Measurements from ENCODE around the gene DOK6.

The DOK6 gene

GRCh38 chr18:69895066-69896047 lies 494.7 kb downstream of the DOK6 start:
- Mint-ChIP-seq H3K4me3 (no peak overlapping the region), H3K27me3 (ENCODE audit: low read depth) (no peaks in the 10 kb centered on the region), H3K4me1 (no peaks in the 10 kb centered on the region), H3K27ac (no peak overlapping the region), H3K9me3 (no peaks in the 10 kb centered on the region), H3K36me3 (ENCODE audit: low read depth) (no peaks in the 10 kb centered on the region)
- TF ChIP-seq CTCF (IDR thresholded peaks at IDR 0.05; ENCODE audit: unreplicated experiment in 3 of 3) = no peak

GRCh38 chr18:69897397-69898108 lies 496.9 kb downstream of the DOK6 start:
- no peak for TF ChIP-seq CTCF (IDR thresholded peaks at IDR 0.05; ENCODE audit: unreplicated experiment in 3 of 3)
- no peaks in the 10 kb centered on the region for H3K27me3 Mint-ChIP-seq (ENCODE audit: low read depth)
- no peaks in the 10 kb centered on the region for H3K36me3 Mint-ChIP-seq (ENCODE audit: low read depth)
- no peak overlapping the region for H3K27ac Mint-ChIP-seq
- H3K4me3 Mint-ChIP-seq = no peak overlapping the region
- no peaks in the 10 kb centered on the region for H3K9me3 Mint-ChIP-seq
- no peaks in the 10 kb centered on the region for H3K4me1 Mint-ChIP-seq

- Mint-ChIP-seq H3K4me1 (no peaks in the 10 kb centered on the region), H3K27ac (no peak overlapping the region), H3K36me3 (ENCODE audit: low read depth) (no peaks in the 10 kb centered on the region), H3K27me3 (ENCODE audit: low read depth) (no peaks in the 10 kb centered on the region), H3K9me3 (no peaks in the 10 kb centered on the region), H3K4me3 (no peak overlapping the region)
- no peak for TF ChIP-seq CTCF (IDR thresholded peaks at IDR 0.05; ENCODE audit: unreplicated experiment in 3 of 3)
Measured at GRCh38 chr18:69898241-69898861, 497.7 kb downstream of the DOK6 start.
